ENCODE measurements around the gene TAF8. TPM values are rescaled to one million over a fixed set of nuclear protein-coding genes. Genes with fewer than 3 reads are reported as not detected.
A peak's percentile ranks its signal among the peaks of the same experiment; 100 is the strongest.

Gene TAF8
- total RNA-seq, 1 donor, result 16.3 TPM

GRCh38 chr6:42128460-42129359 is 78.4 kb downstream of the TAF8 start:
- DNase-seq (ENCODE audit: insufficient read length, low spot score, missing footprints), result no peak
- peaks cover 10% of the 10 kb centered on the region for H3K4me1 ChIP-seq (ENCODE audit: insufficient read depth, low read length)
- peaks cover 5% of the 10 kb centered on the region for H3K36me3 ChIP-seq (ENCODE audit: insufficient read depth, low read length)
- TF ChIP-seq CTCF (IDR thresholded peaks at IDR 0.05; ENCODE audit: extremely low read depth, low read depth, low read length), result no peak
- no peak overlapping the region for H3K27ac ChIP-seq (ENCODE audit: low read depth, low read length)
- no peaks in the 10 kb centered on the region for H3K9me3 ChIP-seq (ENCODE audit: low read depth, low read length)
- H3K79me2 ChIP-seq (ENCODE audit: insufficient read depth, low read length), result no peaks in the 10 kb centered on the region
- H3K4me2 ChIP-seq (ENCODE audit: insufficient read depth, low read length), result no peak overlapping the region
- no peaks in the 10 kb centered on the region for H3K27me3 ChIP-seq (ENCODE audit: insufficient read depth, low read length)
- H4K20me1 ChIP-seq (ENCODE audit: insufficient read depth, low read length), result no peaks in the 10 kb centered on the region
- H3K4me3 ChIP-seq (ENCODE audit: insufficient read depth, low read length), result no peak overlapping the region
- H2AFZ ChIP-seq (ENCODE audit: low read length), result no peak overlapping the region

- no peak overlapping the region for H3K4me2 ChIP-seq (ENCODE audit: insufficient read depth, low read length)
- TF ChIP-seq CTCF (IDR thresholded peaks at IDR 0.05; ENCODE audit: extremely low read depth, low read depth, low read length), result no peak
- no peaks in the 10 kb centered on the region for H3K9me3 ChIP-seq (ENCODE audit: low read depth, low read length)
- no peaks in the 10 kb centered on the region for H4K20me1 ChIP-seq (ENCODE audit: insufficient read depth, low read length)
- no peaks in the 10 kb centered on the region for H3K27me3 ChIP-seq (ENCODE audit: insufficient read depth, low read length)
- H2AFZ ChIP-seq (ENCODE audit: low read length), result no peak overlapping the region
- H3K36me3 ChIP-seq (ENCODE audit: insufficient read depth, low read length), result peaks cover 5% of the 10 kb centered on the region
- H3K4me3 ChIP-seq (ENCODE audit: insufficient read depth, low read length), result no peak overlapping the region
- H3K27ac ChIP-seq (ENCODE audit: low read depth, low read length), result no peak overlapping the region
- peaks cover 10% of the 10 kb centered on the region for H3K4me1 ChIP-seq (ENCODE audit: insufficient read depth, low read length)
- no peaks in the 10 kb centered on the region for H3K79me2 ChIP-seq (ENCODE audit: insufficient read depth, low read length)
- DNase-seq (ENCODE audit: insufficient read length, low spot score, missing footprints), result no peak
Measured at GRCh38 chr6:42129360-42129676, 79.0 kb downstream of the TAF8 start.

GRCh38 chr6:42131531-42131930 is 81.2 kb downstream of the TAF8 start:
- Histone ChIP-seq H3K27ac (ENCODE audit: low read depth, low read length) (peak overlapping the region; percentile 71), H3K4me3 (ENCODE audit: insufficient read depth, low read length) (no peak overlapping the region), H3K36me3 (ENCODE audit: insufficient read depth, low read length) (peaks cover 5% of the 10 kb centered on the region), H3K4me2 (ENCODE audit: insufficient read depth, low read length) (peak overlapping the region; percentile 15), H3K27me3 (ENCODE audit: insufficient read depth, low read length) (no peaks in the 10 kb centered on the region), H3K9me3 (ENCODE audit: low read depth, low read length) (no peaks in the 10 kb centered on the region), H2AFZ (ENCODE audit: low read length) (peak overlapping the region; percentile 64), H3K79me2 (ENCODE audit: insufficient read depth, low read length) (no peaks in the 10 kb centered on the region), H4K20me1 (ENCODE audit: insufficient read depth, low read length) (no peaks in the 10 kb centered on the region), H3K4me1 (ENCODE audit: insufficient read depth, low read length) (peaks cover 18% of the 10 kb centered on the region)
- DNase-seq (ENCODE audit: insufficient read length, low spot score, missing footprints), result peak; percentile 98
- no peak for TF ChIP-seq CTCF (IDR thresholded peaks at IDR 0.05; ENCODE audit: extremely low read depth, low read depth, low read length)

GRCh38 chr6:42133926-42134325 is 83.6 kb downstream of the TAF8 start:
- Histone ChIP-seq H3K27me3 (ENCODE audit: insufficient read depth, low read length) (no peaks in the 10 kb centered on the region), H2AFZ (ENCODE audit: low read length) (no peak overlapping the region), H3K27ac (ENCODE audit: low read depth, low read length) (no peak overlapping the region), H4K20me1 (ENCODE audit: insufficient read depth, low read length) (no peaks in the 10 kb centered on the region), H3K79me2 (ENCODE audit: insufficient read depth, low read length) (no peaks in the 10 kb centered on the region), H3K36me3 (ENCODE audit: insufficient read depth, low read length) (no peaks in the 10 kb centered on the region), H3K4me3 (ENCODE audit: insufficient read depth, low read length) (no peak overlapping the region), H3K4me2 (ENCODE audit: insufficient read depth, low read length) (no peak overlapping the region), H3K4me1 (ENCODE audit: insufficient read depth, low read length) (peaks cover 30% of the 10 kb centered on the region), H3K9me3 (ENCODE audit: low read depth, low read length) (no peaks in the 10 kb centered on the region)
- no peak for TF ChIP-seq CTCF (IDR thresholded peaks at IDR 0.05; ENCODE audit: extremely low read depth, low read depth, low read length)
- no peak for DNase-seq (ENCODE audit: insufficient read length, low spot score, missing footprints)
